BE2C (cell line): ENCODE measurements around the gene FSD1L.

ENCODE experiments used
- DNase-seq: peaks from one replicate; pipeline ENCODE4 v3.0.0-alpha.2; 2020
- H3K27me3 ChIP-seq: fragments of 250-450 bp; sonication (Bioruptor Pico); 2 replicates; pipeline ENCODE4 v1.5.1; 2020; ENCODE audit warnings: mild to moderate bottlenecking
- H3K36me3 ChIP-seq: fragments of 250-450 bp; sonication (Bioruptor Pico); 2 replicates; pipeline ENCODE4 v1.5.1; 2020; ENCODE audit warnings: mild to moderate bottlenecking
- H3K4me1 ChIP-seq: fragments of 250-450 bp; sonication (Bioruptor Pico); 2 replicates; pipeline ENCODE4 v1.5.1; 2020
- H3K4me3 ChIP-seq: 2 replicates; pipeline ENCODE4 v1.5.1; 2011; ENCODE audit warnings: low read depth, low read length
- H3K9me3 ChIP-seq: fragments of 250-450 bp; sonication (Bioruptor Pico); 2 replicates; pipeline ENCODE4 v1.5.1; 2020
- TF ChIP-seq, protein P1 (sequence below): IDR thresholded peaks from 2 replicates; pipeline ENCODE4 v1.5.1; 2012; ENCODE audit warnings: mild to moderate bottlenecking, low read depth, low read length

Gene FSD1L

DNA sequence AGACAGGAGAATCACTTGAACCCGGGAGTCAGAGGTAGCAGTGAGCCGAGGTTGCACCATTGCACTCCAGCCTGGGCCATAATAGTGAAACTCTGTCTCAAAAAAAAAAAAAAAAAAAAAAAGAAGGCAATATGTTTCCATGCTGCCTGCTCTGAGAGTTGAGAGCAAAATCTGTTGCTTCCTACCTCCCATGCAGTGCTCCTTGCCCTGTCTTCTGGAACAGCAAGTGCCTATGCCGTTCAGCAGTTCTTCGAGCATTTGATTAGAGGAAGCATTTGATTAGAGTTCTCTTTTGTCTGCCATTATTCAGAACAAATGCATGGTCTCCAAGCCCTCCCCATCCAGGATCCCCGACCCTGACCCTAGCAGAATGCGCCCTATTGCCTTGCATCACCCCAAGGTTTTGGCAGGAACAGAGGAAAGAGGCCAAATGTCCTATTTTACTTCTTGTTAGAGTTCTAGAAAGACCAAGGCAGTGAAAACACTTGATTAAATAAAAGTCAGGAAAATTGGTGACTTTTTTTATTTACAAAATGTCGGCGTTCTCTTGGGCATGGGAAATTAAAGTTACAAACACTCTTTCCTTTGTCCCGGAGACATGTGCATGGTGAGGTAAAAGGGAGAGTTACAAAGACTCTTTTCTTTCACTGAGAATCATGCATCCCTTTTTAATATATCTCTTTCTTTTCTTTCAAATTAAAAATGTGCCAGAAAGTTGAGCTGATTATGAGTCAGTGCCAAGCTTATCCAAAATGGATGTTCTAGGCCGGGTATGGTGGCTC, 27.8 kb upstream of the FSD1L start:
- no peaks in the 10 kb centered on the region for H3K27me3 ChIP-seq
- no peak overlapping the region for H3K4me3 ChIP-seq
- TF ChIP-seq, protein P1, sequence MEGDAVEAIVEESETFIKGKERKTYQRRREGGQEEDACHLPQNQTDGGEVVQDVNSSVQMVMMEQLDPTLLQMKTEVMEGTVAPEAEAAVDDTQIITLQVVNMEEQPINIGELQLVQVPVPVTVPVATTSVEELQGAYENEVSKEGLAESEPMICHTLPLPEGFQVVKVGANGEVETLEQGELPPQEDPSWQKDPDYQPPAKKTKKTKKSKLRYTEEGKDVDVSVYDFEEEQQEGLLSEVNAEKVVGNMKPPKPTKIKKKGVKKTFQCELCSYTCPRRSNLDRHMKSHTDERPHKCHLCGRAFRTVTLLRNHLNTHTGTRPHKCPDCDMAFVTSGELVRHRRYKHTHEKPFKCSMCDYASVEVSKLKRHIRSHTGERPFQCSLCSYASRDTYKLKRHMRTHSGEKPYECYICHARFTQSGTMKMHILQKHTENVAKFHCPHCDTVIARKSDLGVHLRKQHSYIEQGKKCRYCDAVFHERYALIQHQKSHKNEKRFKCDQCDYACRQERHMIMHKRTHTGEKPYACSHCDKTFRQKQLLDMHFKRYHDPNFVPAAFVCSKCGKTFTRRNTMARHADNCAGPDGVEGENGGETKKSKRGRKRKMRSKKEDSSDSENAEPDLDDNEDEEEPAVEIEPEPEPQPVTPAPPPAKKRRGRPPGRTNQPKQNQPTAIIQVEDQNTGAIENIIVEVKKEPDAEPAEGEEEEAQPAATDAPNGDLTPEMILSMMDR = no peak
- H3K9me3 ChIP-seq = no peaks in the 10 kb centered on the region
- H3K4me1 ChIP-seq = no peaks in the 10 kb centered on the region
- DNase-seq = no peak
- no peaks in the 10 kb centered on the region for H3K36me3 ChIP-seq

DNA sequence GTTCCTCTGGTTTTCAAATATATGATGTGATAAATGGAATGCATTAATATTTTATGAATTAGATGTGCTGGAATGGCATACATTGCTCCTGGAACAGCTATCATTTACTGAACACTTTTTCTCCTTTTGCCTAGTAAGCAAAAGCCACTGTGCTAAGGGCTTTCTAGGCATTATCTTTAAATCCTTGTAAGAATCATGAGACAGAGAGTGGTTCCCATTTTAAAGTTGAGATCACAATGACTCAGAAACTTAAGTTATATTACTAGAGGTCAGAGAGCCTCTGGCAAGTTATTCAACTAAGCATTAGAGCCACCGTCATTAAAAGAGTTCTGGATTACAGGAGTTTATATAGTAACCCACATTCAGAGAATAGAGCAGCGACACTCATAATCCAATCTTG, 26.7 kb upstream of the FSD1L start:
- H3K36me3 ChIP-seq = no peaks in the 10 kb centered on the region
- H3K27me3 ChIP-seq = no peaks in the 10 kb centered on the region
- H3K4me1 ChIP-seq = no peaks in the 10 kb centered on the region
- DNase-seq = no peak
- TF ChIP-seq, protein P1 = no peak
- no peak overlapping the region for H3K4me3 ChIP-seq
- no peaks in the 10 kb centered on the region for H3K9me3 ChIP-seq

DNA sequence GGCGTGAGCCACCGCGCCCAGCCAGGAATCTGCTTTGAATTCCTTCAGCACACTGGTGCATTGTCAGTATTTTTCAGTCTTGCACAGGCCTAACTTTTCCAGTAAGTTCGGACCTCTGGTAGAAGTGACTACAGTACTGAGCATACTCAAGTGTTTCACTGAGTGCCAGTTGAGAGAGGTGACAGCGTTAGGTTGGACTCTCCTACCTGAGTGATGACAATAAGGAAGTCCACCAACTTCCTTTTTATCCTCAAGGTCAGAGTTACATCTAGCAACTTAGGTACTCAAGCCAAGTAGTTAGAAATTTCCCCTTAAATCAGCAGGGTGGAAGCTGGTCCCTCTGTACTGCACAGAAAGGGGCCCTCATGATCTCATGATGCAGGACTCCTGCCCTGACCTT, 26.0 kb upstream of the FSD1L start:
- Histone ChIP-seq H3K4me1 (no peaks in the 10 kb centered on the region), H3K27me3 (no peaks in the 10 kb centered on the region), H3K36me3 (no peaks in the 10 kb centered on the region), H3K4me3 (no peak overlapping the region), H3K9me3 (no peaks in the 10 kb centered on the region)
- DNase-seq = no peak
- TF ChIP-seq, protein P1 = no peak

DNA sequence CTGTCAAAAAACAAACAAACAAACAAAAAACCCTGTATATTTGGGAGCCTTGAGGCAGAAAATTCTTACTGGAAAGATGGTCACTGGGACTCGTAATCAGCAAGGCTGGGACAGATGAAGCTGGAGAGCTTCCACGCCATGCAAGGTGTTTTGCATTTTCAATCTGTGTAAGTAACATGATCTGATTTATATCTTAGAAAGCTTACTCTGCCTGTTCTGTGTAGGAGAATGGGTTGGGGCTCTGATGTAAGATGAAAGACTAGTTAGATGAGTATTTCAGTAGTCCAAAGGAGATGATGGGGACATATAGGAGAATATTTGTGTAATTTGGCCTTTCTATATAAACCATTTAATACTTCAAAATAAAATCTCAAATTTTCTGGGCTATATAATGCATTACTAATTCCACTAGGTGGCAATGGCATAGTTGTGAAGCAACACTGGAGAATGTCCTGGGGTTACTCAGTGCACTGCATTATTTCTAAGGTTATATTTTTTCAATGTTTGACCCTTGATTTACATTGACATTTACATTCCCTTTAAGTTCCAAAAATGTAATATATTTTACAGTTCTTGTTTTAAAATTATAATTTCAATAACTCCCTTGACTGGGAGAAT, 21.9 kb upstream of the FSD1L start:
- no peak overlapping the region for H3K4me3 ChIP-seq
- H3K9me3 ChIP-seq = no peaks in the 10 kb centered on the region
- no peaks in the 10 kb centered on the region for H3K27me3 ChIP-seq
- no peak for DNase-seq
- TF ChIP-seq, protein P1 = peak; percentile 52
- H3K36me3 ChIP-seq = no peaks in the 10 kb centered on the region
- H3K4me1 ChIP-seq = no peaks in the 10 kb centered on the region

DNA sequence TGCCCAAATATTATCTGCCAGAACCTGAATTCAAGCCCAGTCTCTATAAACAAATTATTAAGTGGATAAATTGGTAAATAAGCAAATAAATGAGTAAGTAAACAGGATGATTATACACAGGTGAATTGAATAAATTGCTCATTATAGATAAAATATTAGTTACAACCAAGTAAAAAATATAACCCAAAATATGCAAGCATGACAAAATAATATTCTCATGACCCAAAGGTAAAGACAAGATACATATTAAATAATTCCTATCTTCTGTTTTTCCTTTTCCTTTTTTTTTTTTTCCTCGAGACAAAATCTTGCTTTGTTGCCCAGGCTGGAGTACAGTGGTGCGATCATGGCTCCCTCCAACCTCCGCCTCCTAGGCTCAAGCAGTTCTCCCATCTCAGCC, 21.2 kb upstream of the FSD1L start:
- no peaks in the 10 kb centered on the region for H3K4me1 ChIP-seq
- H3K36me3 ChIP-seq = no peaks in the 10 kb centered on the region
- H3K4me3 ChIP-seq = no peak overlapping the region
- TF ChIP-seq, protein P1 = no peak
- no peaks in the 10 kb centered on the region for H3K27me3 ChIP-seq
- DNase-seq = no peak
- H3K9me3 ChIP-seq = no peaks in the 10 kb centered on the region
